OCI-LY3 (cell line): Measurements from ENCODE around the gene COX6A2.

Source experiments
- EZH2phosphoT487 ChIP-seq: fragments of 200-600 bp; shearing (Covaris generic); IDR thresholded peaks from 2 replicates; pipeline ENCODE4 v1.6.1; 2018; ENCODE audit warnings: antibody characterized with exemption, mixed run types, low read depth
- TF ChIP-seq, protein P1 (sequence below): fragments of 200-600, 300-600 bp; sonication (generic); IDR thresholded peaks from 2 replicates; pipeline ENCODE4 v1.5.1; 2014; ENCODE audit warnings: antibody characterized with exemption, low read length, low read depth

DNA sequence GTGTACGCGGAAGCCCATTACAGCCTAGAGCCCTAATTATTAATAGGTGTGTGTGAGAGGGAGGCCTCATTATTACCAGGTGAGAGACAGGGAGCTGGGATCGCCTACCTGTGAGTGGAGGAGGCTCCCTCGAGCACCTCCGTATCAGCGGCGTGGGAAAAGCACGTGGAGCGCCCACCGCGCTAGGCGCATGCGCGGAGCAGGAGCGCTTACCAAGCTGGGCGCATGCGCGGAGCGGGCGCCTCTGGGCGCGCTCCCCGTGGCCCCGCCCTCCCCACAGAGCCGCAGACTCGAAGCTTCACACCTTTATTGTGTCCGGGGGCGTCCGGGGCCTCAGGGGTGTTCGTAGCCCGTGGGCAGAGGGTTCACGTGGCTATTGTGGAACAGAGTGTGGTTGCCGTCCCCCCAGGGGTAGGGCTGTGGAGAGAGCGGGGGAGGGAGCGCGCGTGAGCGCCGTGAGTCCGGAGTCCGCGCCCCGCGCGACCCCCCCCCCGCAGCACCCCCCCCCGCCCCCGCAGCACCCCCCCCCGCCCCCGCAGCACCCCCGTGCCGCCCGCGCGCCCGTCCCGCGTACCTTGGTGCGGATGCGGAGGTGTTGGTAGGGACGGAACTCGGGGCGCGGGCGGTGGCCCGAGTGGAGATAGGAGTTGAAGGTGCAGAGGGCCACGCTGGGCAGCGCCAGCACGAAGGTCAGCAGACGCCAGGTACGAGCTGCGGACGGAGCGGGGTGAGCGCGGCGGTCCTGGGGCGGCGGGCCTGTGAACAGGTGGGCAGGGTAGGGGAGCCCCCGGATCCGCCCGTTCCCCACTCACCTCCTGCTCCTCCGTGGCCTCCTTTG is 500 bp downstream of the COX6A2 start:
- TF ChIP-seq, protein P1, sequence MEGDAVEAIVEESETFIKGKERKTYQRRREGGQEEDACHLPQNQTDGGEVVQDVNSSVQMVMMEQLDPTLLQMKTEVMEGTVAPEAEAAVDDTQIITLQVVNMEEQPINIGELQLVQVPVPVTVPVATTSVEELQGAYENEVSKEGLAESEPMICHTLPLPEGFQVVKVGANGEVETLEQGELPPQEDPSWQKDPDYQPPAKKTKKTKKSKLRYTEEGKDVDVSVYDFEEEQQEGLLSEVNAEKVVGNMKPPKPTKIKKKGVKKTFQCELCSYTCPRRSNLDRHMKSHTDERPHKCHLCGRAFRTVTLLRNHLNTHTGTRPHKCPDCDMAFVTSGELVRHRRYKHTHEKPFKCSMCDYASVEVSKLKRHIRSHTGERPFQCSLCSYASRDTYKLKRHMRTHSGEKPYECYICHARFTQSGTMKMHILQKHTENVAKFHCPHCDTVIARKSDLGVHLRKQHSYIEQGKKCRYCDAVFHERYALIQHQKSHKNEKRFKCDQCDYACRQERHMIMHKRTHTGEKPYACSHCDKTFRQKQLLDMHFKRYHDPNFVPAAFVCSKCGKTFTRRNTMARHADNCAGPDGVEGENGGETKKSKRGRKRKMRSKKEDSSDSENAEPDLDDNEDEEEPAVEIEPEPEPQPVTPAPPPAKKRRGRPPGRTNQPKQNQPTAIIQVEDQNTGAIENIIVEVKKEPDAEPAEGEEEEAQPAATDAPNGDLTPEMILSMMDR: no peak
- TF ChIP-seq EZH2phosphoT487: no peak
